GM13977 (cell line): ENCODE data around the gene SPDYE1.
"Not testable (repeated sequence)": the region's sequence is repeated elsewhere in the genome, so short reads cannot be mapped to it uniquely, and the experiment has no call there.

Experiments
- DNase-seq: peaks from one replicate; pipeline ENCODE4 v3.0.0; 2012; ENCODE audit warnings: low spot score
- in situ Hi-C: fragments of 300-500 bp; cut with MboI; formaldehyde crosslinking; loops from one replicate; pipeline ENCODE4 v1.12.0; 2022; ENCODE audit warnings: low sequenced_read_pairs, low pct_unique_long_range_greater_than_20kb, mixed read lengths, inconsistent platforms; ENCODE audit not compliant: unreplicated experiment
- TF ChIP-seq, protein P1 (sequence below): IDR thresholded peaks from 2 replicates; pipeline ENCODE4 v1.5.1; 2012; ENCODE audit warnings: mild to moderate bottlenecking, control low read depth; ENCODE audit not compliant: insufficient read depth; ENCODE audit errors: extremely low read depth, missing control alignments

SPDYE1 gene

DNA sequence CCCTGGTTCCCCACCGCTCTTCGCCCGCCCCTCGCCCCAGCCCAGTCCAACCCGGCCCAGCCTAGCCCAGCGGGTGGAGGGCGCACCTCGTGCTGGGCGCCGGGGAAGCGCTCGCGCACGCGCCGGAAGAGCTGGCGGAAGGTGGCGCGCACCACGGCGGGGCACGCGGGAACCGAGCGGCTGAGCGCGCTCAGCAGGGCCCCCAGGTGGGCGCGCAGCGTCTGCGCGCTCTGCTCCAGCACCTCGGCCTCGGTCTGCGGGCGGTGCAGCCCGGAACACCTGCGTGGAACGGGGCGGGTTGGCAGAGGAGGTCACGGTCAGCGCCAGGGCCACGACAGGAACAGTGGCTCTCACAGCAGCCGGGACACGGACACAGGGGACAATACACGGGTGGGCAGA, 42.8 kb downstream of the SPDYE1 start:
- DNase-seq = peak; percentile 35
- in situ Hi-C loops = not testable (repeated sequence)
- TF ChIP-seq, protein P1, sequence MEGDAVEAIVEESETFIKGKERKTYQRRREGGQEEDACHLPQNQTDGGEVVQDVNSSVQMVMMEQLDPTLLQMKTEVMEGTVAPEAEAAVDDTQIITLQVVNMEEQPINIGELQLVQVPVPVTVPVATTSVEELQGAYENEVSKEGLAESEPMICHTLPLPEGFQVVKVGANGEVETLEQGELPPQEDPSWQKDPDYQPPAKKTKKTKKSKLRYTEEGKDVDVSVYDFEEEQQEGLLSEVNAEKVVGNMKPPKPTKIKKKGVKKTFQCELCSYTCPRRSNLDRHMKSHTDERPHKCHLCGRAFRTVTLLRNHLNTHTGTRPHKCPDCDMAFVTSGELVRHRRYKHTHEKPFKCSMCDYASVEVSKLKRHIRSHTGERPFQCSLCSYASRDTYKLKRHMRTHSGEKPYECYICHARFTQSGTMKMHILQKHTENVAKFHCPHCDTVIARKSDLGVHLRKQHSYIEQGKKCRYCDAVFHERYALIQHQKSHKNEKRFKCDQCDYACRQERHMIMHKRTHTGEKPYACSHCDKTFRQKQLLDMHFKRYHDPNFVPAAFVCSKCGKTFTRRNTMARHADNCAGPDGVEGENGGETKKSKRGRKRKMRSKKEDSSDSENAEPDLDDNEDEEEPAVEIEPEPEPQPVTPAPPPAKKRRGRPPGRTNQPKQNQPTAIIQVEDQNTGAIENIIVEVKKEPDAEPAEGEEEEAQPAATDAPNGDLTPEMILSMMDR = peak; percentile 46

DNA sequence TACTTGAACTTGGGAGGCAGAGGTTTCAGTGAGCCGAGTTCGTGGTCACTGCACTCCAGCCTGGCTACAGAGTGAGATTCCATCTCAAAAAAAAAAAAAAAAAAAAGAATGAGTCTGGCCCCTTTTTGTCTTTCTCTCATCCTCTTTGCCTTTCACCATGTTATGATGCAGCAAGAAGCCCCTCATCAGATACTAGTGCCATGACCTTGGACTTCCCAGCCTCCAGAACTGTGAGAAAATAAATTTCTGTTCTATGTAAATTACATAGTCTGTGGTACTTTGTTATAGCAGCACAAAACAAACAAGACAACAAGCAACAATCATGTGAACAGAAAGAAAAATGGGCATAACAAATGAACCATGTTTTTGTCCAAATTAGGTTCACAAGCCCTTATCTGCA, 44.5 kb downstream of the SPDYE1 start:
- in situ Hi-C loops = no loop called here
- TF ChIP-seq, protein P1 = no peak

DNA sequence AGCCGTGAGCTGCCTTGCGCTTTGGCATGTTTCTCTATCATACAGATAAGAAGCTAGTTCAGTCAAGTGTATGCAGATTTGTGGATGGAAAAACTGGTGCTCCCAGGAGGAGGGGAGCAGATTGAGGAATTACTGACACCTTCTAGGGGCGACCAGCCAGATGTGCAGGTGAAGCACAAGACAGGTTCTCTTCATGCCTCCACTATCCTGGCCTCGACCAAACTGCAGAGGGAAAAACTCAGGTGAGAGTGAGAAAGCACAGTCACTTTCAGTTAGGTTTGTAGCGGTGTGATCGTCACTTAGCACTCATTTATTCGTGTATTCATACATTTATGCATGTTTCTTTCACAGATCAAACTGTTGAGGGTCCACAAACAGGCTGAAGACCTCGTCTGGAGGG, 46.2 kb downstream of the SPDYE1 start:
- DNase-seq = no peak
- in situ Hi-C loops = no loop called here
- TF ChIP-seq, protein P1 = no peak

More for the DNA sequence above, 44.5 kb downstream of the SPDYE1 start:
- DNase-seq = no peak

DNA sequence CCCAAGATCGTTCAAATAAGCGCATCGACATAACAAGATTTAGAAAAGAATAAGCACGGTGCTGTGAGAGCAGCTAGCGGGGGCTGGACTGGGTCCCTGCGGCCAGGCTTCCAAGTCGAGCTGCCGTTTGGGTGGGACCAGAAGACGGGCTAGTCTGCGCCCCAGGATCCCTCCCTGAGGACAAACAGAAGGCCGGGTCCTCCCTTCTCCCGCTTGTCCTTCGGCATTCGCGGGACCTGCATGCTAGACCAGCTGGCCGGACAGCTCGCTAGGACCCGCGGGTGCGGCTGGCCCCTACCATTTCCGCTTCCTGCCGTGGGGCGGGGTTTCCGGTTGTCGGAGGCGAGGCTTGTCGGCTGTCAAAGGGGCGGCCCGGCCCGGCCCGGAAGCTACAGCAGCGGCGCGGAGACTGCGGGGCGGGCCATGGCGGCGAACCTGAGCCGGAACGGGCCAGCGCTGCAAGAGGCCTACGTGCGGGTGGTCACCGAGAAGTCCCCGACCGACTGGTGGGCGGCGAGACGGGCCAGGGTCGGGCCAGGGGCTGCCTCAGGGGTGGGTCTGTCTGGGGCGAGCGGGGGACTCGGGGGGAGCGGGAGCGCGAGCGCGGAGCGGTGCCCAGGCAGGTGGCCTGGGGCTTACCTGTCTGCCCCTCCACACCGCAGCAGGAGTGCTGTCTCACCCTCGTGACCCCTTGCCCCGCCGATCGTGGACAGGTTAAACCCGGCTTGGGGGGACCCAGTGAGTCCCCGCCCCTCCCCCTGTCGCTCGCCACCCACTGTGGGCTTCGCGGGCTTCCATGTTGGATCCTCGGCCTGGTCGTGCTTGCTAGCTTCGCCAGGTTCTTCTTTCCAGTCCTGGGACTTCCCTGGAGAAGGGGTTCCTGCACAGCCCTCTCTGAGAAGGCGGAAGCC, 46.9 kb downstream of the SPDYE1 start, which contains the start of gene DBNL:
TSS of gene DBNL (plus strand) at position 388 of the 911 bp plus-strand sequence. CDS start at position 424, 36 bp downstream.
- DNase-seq = peak; percentile 95
- TF ChIP-seq, protein P1 = no peak
- in situ Hi-C loops = no loop called here

DNA sequence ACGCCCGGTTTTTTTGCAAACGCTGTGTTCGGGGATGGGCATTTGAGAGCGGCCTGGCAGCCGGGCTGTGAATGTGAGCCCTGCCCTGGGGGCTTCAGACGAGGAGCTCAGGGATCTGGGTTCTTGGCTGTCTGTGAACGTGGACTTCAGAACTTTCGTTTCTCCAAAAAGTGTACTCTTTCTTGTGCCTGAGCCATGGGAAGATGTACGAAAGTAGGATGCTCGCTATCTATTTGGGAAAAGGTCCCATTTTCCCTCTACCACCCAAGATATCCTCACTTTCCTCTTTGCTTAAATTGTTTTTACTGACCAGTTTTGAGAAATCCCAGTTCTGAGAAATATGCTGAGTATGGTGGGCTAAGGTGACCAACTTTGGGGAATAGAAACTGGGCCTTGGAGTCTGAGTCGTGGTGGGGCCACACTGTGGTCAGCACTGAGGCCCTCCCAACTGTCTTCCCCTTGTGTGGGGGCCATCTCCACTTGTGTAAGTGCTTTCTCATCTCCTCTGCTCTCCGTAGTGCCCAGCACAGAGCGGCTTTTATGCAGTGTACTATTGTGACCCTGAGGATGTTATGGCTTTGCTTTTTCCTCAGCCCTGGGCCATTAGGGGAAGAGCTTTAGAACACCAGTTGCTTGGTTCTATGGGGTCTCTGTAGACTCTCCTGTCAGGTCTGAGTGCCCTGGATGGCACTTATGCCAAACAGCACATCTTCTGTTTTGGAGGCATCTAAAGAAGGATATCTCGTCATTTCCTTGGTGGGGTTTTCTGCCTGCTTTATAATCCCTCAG, 47.7 kb downstream of the SPDYE1 start:
- DNase-seq = no peak
- TF ChIP-seq, protein P1 = no peak
- in situ Hi-C loops = no loop called here

DNA sequence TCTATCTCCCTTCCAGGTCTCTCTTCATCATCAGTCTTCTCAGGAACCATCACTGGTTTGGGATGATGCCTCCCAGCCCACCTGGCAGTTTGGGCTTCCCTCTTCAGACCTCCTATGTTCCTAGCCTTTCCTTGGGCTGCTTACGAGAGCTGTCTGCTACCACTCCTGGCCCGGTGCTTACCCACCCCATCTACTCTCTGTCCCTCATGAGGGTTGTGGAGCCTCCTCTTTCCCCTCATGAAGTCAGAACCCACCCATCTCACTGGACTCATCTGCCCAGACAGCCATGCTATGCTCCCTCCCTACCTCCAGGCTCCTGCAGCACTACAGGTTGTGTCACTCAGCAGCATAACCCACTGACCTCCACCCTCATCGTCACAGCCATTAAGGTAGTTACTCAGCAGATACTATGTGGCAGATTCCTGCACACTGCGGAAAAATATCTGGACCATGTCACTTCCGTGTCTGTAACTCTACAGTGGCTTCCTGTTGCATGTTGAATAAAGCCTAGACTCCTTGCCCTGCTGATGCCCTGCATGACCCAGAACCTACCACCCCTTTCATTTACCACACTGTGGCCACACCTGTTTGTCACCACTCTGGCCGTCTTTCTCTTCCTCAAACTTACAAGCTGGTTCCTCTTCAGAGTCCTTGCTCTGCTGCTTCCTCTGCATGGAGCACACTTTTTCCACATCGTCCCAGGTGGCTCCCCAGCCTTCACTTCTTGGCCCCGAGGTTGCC, 48.8 kb downstream of the SPDYE1 start:
- in situ Hi-C loops = no loop called here
- TF ChIP-seq, protein P1 = no peak
- DNase-seq = no peak
